Globus pallidus (tissue), 1 donor: Measurements from ENCODE around the gene MAPT.
"Not testable (repeated sequence)": the region's sequence is repeated elsewhere in the genome, so short reads cannot be mapped to it uniquely, and the experiment has no call there.

Experiments used
- DNase-seq: peaks from one replicate; pipeline ENCODE4 v3.0.0-alpha.2; 2015; ENCODE audit warnings: low spot score

MAPT gene

GRCh38 chr17:45862127-45862526, 32.2 kb upstream of the MAPT start:
- not testable (repeated sequence) for DNase-seq

- no peak for DNase-seq
These were observed 30.3 kb upstream of the MAPT start for GRCh38 chr17:45863857-45864654.

GRCh38 chr17:45867171-45867570, 27.2 kb upstream of the MAPT start:
- DNase-seq: peak; percentile 92

GRCh38 chr17:45867702-45868101, 26.7 kb upstream of the MAPT start:
- peak; percentile 64 for DNase-seq

- DNase-seq: no peak
These were observed 26.1 kb upstream of the MAPT start for GRCh38 chr17:45868276-45868675.

GRCh38 chr17:45869676-45870341, 24.5 kb upstream of the MAPT start:
- no peak for DNase-seq

- DNase-seq: no peak
These were observed 23.9 kb upstream of the MAPT start for GRCh38 chr17:45870342-45870974.

GRCh38 chr17:45871718-45872117, 22.6 kb upstream of the MAPT start:
- DNase-seq: no peak

GRCh38 chr17:45873728-45874127, 20.6 kb upstream of the MAPT start:
- no peak for DNase-seq

GRCh38 chr17:45874151-45874550, 20.2 kb upstream of the MAPT start:
- no peak for DNase-seq

GRCh38 chr17:45876539-45876938, 17.8 kb upstream of the MAPT start:
- DNase-seq: no peak

- DNase-seq: no peak
These were observed 16.9 kb upstream of the MAPT start for GRCh38 chr17:45877467-45877866.

GRCh38 chr17:45883063-45883462, 11.3 kb upstream of the MAPT start:
- DNase-seq: no peak

GRCh38 chr17:45886852-45887251, 7.5 kb upstream of the MAPT start:
- no peak for DNase-seq

- no peak for DNase-seq
These were observed 6.0 kb upstream of the MAPT start for GRCh38 chr17:45888392-45888791.

GRCh38 chr17:45889579-45889978, 4.8 kb upstream of the MAPT start:
- DNase-seq: no peak

GRCh38 chr17:45893725-45894021, 681 bp upstream of the MAPT start:
- no peak for DNase-seq

GRCh38 chr17:45895304-45895968, 1.1 kb downstream of the MAPT start:
- peak; percentile 71 for DNase-seq

- peak; percentile 52 for DNase-seq
These were observed 1.8 kb downstream of the MAPT start for GRCh38 chr17:45895969-45896785.

GRCh38 chr17:45896803-45897693, 2.7 kb downstream of the MAPT start:
- DNase-seq: peak; percentile 51

- DNase-seq: no peak
These were observed 5.8 kb downstream of the MAPT start for GRCh38 chr17:45900136-45900535.
